ENCODE results near the gene TBC1D3D.
"Not testable (repeated sequence)": the region's sequence is repeated elsewhere in the genome, so short reads cannot be mapped to it uniquely, and the experiment has no call there.

The TBC1D3D gene

GRCh38 chr17:38003676-38004075 is at the start of gene TBC1D3D:
TBC1D3D (plus strand) TSS chr17:38003976; CDS start chr17:38005561, 1,585 bp downstream.
- not testable (repeated sequence) for DNase-seq

- DNase-seq: not testable (repeated sequence)
Observed at GRCh38 chr17:37988960-37989359, 14.8 kb upstream of the TBC1D3D start, which contains the start of gene TBC1D3L. TBC1D3L (minus strand) TSS chr17:37989060; CDS start chr17:37987520, 1,540 bp downstream.
